GM19099 (cell line): ENCODE results near the gene PRR29.

ENCODE experiments used
- POLR2A ChIP-seq: IDR thresholded peaks from 3 replicates; pipeline ENCODE4 v1.6.1; 2011; ENCODE audit warnings: low read depth; ENCODE audit not compliant: insufficient read length; ENCODE audit errors: extremely low read depth

Gene PRR29

GRCh38 chr17:63966646-63967264 lies 31.4 kb upstream of the PRR29 start:
- TF ChIP-seq POLR2A, result no peak

- no peak for TF ChIP-seq POLR2A
Measured at GRCh38 chr17:63967953-63968352, 30.2 kb upstream of the PRR29 start.

GRCh38 chr17:63969278-63969677 lies 28.9 kb upstream of the PRR29 start:
- TF ChIP-seq POLR2A, result no peak

- no peak for TF ChIP-seq POLR2A
Measured at GRCh38 chr17:63972796-63973195, 25.4 kb upstream of the PRR29 start, which contains the start of gene SCN4A. SCN4A (minus strand) TSS chr17:63972918; CDS start chr17:63972841, 77 bp downstream.

GRCh38 chr17:63973247-63973646 lies 24.9 kb upstream of the PRR29 start:
- TF ChIP-seq POLR2A, result no peak

- no peak for TF ChIP-seq POLR2A
Measured at GRCh38 chr17:63973930-63974593, 24.1 kb upstream of the PRR29 start.

GRCh38 chr17:63974594-63975192 lies 23.5 kb upstream of the PRR29 start:
- TF ChIP-seq POLR2A, result no peak

- TF ChIP-seq POLR2A, result no peak
Measured at GRCh38 chr17:63975541-63976092, 22.5 kb upstream of the PRR29 start.

- no peak for TF ChIP-seq POLR2A
Measured at GRCh38 chr17:63976702-63977101, 21.4 kb upstream of the PRR29 start.

- TF ChIP-seq POLR2A, result no peak
Measured at GRCh38 chr17:63978272-63979200, 19.6 kb upstream of the PRR29 start.

GRCh38 chr17:63983320-63983719 lies 14.8 kb upstream of the PRR29 start:
- no peak for TF ChIP-seq POLR2A

GRCh38 chr17:63984236-63984635 lies 13.9 kb upstream of the PRR29 start:
- no peak for TF ChIP-seq POLR2A

GRCh38 chr17:63984651-63985386 lies 13.3 kb upstream of the PRR29 start:
- TF ChIP-seq POLR2A, result no peak
